Muscle of arm (tissue), 12 donors: Measurements from ENCODE around the gene GNAQ. TPM values are rescaled to one million over a fixed set of nuclear protein-coding genes. Genes with fewer than 3 reads are reported as not detected.

Experiments
- DNase-seq: peaks from one replicate; pipeline ENCODE4 v3.0.0-alpha.2; 2013
- polyA plus RNA-seq, 12 donors: library from polyadenylated mRNA; unstranded; fragments of 120-200 nt; gene quantifications; one replicate each; pipeline ENCODE4 v1.2.1, GENCODE V29; 2013; ENCODE audit not compliant: insufficient read length in 12 of 12

GNAQ gene
- polyA plus RNA-seq, 12 donors = 27.9 to 190 (median 31.3) TPM

DNA sequence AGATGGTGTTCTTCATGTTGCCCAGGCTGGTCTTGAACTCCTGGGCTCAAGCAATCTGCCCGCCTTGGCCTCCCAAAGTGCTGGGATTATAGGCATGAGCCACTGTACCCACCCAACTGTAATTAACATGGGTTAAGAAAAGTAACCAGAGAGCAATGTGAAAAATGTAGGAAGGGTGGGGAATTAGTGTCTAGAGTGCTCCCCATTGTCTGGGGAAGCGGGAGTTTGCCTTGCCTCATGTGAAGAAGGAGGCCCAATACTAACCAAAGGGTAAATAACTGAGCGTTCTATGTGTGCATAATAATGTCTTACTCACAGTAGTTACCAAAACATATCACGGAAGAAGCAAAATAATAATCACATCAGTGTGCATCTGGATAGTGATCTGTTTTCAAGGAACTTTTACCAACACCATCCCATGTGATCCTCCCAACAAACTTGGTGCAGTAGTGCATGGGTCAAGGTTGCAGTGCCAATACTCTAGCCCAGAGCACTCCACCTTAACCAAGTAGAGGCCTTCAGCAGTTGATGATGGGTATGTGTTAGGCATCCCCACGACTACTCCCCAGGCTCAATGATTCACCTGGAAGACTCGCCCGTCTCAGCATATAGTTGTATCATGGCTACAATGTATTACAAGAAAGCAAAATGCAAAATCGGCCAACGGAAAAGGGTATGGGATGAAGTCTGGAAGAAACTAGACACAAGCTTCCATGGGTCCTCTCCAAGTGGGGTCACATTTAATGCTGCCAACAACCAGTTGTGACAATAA lies 26.2 kb downstream of the GNAQ start:
- DNase-seq = no peak

DNA sequence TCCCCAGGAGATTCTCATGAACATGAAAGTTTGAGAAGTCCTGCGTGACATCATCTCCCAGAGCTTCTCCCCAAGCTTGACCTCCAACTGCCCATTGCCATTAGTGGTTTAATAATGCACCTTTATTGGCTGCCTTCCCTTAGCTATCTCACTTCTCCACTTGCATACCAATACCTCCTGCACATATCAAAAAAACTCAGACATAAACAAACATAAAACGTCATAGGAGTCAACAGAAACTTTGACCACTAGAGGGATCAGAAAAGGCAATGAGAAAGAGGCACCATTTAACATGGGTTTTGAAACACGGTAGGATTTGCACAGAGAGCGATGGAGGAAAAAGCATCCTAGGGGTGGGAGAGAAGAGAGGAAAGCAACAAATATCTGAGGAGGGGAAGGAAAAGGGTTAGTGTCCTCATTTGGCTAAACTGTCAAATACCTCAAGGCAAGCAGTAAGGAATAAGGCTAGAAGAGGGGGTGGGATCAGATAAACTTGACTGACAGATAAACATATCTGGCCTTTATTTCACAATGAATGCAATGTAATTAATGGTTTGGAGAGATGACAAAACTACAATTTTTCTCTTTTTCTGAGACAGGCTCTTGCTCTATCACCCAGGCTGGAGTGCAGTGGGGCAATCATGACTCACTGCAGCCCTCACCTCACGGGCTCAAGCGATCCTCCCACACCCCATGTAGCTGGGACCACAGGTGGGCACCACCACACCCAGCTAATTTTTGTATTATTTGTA lies 27.0 kb downstream of the GNAQ start:
- no peak for DNase-seq

GRCh38 chr9:78003730-78004129 lies 27.9 kb downstream of the GNAQ start:
- no peak for DNase-seq

- DNase-seq = no peak
Observed at GRCh38 chr9:78001946-78002731, 29.5 kb downstream of the GNAQ start.

GRCh38 chr9:78000221-78000620 lies 31.4 kb downstream of the GNAQ start:
- no peak for DNase-seq

DNA sequence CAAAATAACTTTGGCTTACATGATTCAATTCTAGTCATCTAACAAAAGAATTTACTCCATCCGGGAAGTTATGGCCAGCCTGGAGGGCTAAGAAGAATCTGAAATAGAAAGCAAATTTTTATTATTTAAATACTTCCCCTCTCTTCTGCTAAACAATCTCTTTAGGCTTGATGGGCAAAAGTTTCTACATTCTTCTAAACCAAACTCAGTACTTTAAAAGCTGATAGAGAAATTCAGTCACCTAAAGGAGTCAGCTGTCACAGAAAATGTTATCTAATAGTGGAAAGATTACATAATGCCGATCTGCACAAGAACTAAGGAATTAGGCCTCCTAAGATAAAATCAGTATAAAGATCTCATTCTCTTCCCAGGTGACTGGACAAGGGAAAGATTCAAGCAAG lies 32.4 kb downstream of the GNAQ start:
- DNase-seq = no peak

DNA sequence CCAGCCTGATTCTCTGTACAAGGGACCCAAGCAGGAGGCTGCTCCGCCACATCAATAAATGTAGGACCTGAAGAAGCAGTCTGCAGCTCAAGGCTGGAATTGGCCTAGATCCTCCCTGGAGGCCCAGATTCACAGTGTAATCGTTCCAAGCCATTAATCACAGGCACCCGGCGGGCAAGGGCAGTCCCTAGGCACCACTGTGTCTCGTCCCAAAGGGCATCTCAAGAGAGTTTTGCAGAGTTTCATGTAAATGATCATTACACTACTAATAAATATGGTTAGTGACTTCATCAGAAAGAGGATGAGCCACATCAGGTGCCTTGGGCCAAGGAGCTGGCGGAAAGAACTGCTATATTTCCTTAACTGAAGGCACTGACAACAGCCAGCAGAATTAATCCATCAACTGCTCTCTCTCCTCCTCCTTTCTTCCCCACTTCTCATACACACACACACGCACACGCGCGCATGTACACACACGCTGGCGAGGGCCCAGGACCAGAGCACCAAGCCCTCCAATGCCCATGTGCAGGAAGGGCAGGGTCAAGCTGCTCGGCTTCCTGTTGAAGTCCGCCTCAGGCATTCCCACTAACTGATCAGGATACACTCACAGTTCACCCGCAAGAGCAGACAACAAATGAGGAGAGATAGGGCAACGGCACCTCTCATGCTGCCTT lies 33.9 kb downstream of the GNAQ start:
- DNase-seq = no peak

- no peak for DNase-seq
Observed at GRCh38 chr9:77996696-77997095, 34.9 kb downstream of the GNAQ start.

- no peak for DNase-seq
Observed at GRCh38 chr9:77991191-77991590, 40.4 kb downstream of the GNAQ start.

- no peak for DNase-seq
Observed at GRCh38 chr9:77989909-77990308, 41.7 kb downstream of the GNAQ start.

DNA sequence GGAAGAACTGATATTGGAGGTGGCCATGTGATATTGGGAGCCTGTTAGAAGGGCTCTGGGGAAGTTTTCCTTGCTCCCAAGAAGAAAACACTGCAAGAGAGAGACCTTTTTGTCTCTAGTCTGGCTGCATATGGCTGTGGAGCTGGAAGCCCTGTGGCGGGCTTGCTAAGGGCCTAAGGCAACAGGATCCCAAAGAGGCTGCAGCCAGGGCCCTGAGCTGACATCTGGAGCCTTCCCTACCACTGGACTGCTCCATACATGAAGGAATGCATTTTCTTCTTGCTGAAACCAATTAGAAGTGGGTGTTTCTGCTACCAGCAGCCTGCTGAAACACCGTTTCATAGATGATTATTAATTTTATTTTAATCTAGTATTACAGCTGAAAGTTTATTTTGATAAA lies 42.2 kb downstream of the GNAQ start:
- DNase-seq = no peak

DNA sequence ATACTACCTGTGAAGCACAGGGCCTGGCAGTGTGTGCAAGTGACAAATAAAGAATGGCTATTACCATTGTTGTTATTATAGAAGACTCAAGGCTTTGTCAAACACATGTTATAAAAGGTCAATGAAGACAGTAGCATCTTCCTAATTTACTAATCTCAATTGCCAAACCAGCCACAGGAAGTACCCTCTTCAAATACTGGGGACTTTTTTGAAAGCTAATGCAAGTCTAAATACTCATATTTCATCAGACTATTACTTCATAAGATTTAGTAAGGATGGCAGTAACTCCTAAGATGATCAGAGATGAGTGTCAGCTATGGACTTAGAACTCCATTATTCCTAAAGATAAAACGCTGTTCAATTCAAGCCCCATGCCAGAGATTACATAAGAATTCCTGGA lies 43.0 kb downstream of the GNAQ start:
- no peak for DNase-seq

DNA sequence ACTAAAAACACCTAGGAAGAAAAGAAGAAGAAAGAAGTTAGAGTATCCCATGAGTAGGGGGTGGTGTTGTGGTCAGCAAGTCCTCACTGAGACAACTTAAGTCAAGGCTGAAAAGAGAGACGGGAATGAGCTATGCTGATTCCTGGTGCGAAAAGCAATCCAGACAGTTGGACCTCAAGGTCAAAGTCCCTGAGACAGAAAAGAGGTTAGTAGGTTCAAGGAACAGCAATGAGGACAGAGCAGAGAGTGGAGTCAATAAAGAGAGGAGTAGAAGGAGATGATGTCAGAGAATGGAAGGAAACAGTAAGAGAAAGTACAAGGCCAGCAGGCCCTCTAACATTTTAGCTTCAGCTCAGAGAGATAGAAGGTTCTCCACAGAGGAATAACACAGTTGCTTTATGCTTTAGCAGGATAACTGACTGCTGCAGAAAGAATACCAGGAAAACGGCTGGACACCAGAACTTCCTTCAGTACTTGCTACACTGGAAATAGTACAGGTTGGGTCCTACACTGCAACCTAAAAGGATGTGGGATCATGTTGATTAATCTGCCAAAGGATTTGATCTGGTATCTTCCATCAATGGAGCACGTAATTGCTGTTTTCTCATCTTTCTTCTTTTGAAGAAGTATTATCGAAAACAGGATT lies 43.6 kb downstream of the GNAQ start:
- DNase-seq = no peak

DNA sequence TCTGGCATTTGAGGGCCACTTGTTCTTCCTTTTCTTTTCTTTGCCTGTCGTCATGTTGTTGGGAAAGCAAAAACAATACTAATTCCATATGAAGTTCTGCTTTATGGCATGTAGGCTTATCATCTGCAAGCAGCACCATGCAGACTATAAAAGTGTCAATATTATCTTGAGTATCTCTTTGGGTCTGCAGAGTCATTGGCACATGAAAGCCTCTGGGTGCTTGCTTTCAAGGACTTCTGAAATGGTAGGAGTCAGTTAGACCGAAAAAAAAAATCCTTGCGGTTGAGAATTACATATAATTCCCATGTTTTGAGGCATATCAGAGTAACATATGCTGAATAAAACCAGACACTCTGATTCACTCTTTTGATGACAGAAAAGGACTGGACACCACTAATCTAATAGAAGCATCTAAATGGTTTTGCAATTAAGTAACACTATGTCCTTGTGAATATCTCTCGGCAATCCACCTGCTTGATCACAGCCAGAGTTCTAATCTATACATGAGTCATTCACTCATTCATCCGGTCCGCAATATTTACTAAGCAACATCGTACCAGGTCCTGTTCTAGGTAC lies 44.4 kb downstream of the GNAQ start:
- DNase-seq = no peak

GRCh38 chr9:77985996-77986395 lies 45.6 kb downstream of the GNAQ start:
- DNase-seq = no peak

DNA sequence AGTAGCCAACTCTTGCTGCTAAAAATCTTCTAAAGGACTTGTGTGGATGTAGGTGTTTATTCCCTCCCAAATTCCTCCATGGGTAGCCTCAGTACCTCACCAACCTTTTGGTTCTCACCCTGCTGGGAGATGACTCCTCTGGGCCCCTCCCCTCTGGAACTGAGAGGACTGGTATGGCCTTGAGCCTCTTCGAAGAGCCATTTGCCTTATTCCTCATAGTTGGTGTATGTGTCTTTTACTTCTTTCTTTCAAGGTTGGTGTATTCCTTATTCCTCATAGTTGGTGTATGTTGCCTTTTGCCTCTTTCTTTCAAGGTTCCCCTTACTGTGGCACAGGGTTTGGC lies 48.3 kb downstream of the GNAQ start:
- no peak for DNase-seq

- DNase-seq = no peak
Observed at GRCh38 chr9:77982581-77983319, 48.9 kb downstream of the GNAQ start.

DNA sequence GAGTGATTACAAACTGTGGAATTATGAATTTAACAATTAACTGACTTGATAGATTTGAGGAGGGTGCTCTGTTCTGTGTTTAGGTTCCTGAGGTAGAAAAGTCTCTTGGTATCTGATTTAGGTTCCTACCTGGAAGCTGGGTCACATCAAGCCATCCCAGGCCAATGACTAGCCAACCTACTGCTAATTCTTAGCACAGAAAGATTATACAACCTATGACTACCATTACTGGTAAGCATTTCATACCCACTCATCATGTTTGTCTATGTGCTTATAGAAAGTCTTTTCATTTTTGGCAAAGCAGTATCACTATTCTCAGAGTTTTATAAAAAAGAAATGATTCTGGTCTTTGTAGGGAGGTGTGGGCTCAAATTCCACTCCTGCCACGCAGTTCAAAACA lies 49.7 kb downstream of the GNAQ start:
- DNase-seq = no peak

DNA sequence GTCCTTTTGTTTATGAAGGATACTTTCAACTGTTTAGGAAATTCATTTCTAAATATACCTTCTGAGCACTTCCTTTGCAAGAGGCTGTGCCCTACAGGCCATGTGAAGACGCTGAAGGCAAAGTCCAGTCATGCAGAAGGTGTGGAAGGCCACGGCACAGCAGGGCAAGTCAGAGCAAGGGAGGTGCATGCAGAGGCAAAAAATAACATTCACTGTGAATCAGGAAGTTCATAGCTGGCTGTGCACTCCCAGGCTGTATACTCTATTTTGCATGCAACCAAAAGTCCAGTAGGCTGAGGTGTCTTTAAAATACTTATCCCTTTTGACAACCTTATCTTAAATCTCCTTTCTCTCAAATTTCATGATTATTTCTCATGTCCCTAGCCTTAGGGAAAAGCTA lies 50.3 kb downstream of the GNAQ start:
- no peak for DNase-seq

- DNase-seq = no peak
Observed at GRCh38 chr9:77980622-77981021, 51.0 kb downstream of the GNAQ start.
